NCI-H526 (cell line): ENCODE results near the gene NDUFS2.
"Not testable (repeated sequence)": the region's sequence is repeated elsewhere in the genome, so short reads cannot be mapped to it uniquely, and the experiment has no call there.

Source experiments
- DNase-seq, 2 experiments: peaks; one replicate each; lab custom pipeline; 2025; lab: John Stamatoyannopoulos, UW

Gene NDUFS2

DNA sequence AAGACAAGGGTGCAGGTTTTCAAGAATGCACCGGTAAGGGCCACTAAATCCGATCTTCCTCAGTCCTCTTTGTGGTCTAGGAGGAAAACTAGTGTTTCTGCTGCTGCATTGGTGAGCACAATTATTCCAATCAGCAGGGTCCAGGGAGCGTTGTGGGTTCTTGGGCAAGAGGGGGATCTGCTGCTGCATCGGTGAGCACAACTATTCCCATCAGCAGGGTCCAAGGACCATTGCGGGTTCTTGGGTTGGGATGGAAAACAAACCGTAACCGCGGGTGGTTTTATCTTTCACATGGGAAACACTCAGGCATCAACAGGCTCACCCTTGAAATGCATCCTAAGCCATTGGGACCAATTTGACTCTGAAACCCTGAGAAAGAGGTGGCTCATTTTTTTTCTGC, 49.4 kb downstream of the NDUFS2 start:
- no peak for DNase-seq

DNA sequence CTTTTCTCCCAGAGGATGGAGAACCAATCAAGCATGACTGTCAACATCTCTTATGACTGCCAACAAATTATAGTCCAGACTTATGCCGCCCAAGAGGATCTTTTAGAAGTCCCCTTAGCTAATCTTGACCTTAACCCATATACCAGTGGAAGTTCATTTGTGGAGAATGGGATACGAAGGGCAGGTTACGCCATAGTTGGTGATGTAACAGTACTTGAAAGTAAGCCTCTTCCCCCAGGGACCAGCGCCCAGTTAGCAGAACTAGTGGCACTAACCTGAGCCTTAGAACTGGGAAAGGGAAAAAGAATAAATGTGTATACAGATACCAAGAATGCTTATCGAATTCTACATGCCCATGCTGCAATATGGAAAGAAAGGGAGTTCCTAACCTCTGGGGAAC, 53.1 kb downstream of the NDUFS2 start:
- not testable (repeated sequence) for DNase-seq

- DNase-seq: not testable (repeated sequence)
Observed at GRCh38 chr1:161255955-161256520, 53.9 kb downstream of the NDUFS2 start.

DNA sequence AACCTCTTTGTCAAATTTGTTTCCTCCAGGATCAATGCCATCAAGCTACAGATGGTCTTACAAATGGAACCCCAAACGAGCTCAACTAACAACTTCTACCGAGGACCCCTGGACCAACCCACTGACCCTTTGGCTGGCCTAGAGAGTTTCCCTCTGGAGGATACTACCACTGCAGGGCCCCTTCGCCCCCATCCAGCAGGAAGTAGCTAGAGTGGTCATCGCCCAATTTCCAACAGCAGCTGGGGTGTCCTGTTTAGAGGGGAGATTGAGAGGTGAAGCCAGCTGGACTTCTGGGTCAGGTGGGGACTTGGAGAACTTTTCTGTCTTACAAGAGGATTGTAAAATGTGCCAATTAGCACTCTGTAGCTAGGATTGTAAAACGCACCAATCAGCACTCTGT, 54.9 kb downstream of the NDUFS2 start:
- DNase-seq: not testable (repeated sequence)

DNA sequence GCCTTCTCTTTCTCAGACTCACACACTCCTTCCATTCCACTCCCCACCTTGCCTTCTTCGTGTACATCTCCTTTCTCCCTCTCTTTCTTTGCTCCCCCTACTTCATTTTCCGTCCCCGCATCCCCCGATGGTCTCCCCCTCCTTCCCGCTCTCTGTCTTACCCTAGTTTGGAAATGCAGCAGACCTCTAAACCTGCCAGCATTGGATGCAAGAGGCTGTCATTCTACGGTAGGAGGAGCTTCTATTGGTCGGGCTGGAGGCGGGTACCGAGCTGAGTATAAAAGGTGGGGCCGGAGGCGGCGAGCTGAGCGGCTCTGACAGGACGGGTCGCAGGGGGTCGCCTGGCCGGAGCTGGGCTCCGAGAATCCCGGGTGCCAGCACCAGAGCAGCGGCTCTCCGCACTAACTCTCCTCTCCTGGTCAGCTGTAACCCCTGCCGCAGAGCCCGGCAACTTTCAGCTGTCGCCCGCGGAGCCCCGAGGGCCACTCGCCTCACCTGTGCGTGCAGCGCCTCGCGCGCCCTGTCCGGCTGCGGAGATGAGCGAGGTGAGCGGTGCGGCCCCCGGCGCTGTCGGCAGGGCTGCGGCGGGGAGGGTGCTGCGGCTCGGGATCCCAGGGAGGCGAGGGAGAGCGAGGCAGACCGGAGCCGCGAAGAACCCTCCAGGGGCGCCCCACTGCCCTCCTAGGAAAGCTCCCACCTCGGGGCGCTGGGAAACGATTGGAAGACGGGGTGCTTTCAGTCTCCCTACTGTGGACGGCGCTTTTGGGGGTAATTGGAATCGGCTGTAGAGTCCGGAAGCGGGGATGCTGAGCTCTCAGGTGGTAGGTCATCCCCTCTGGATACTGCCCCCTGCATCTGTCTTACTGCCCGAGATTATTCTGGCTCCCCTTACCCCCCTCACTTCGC, 56.5 kb downstream of the NDUFS2 start, which contains the start of gene PCP4L1:
Gene PCP4L1 (plus strand): TSS at position 307 of the 906 bp plus-strand sequence. CDS start 230 bp downstream, at position 537.
- peak; percentile 81 to 96 for DNase-seq

DNA sequence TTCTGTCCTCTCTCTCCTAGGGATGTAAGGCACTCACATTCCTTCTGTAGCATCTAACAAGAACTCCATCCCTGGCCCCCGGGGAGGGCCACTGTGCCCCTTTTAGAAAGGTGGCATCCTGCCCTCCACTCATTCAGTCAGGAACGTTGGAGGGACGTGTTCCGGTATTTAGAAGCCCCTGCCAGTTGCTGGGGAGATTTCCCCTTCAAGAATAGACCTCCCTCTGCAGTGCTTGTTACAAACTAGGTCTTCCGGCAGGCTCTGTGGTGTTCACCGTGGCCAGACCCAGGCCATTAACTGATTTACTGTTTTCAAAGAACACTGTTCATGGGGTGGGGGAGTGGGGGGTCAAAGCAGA, 57.2 kb downstream of the NDUFS2 start:
- no peak for DNase-seq

- DNase-seq: no peak
Observed at GRCh38 chr1:161259765-161260164, 57.6 kb downstream of the NDUFS2 start.

DNA sequence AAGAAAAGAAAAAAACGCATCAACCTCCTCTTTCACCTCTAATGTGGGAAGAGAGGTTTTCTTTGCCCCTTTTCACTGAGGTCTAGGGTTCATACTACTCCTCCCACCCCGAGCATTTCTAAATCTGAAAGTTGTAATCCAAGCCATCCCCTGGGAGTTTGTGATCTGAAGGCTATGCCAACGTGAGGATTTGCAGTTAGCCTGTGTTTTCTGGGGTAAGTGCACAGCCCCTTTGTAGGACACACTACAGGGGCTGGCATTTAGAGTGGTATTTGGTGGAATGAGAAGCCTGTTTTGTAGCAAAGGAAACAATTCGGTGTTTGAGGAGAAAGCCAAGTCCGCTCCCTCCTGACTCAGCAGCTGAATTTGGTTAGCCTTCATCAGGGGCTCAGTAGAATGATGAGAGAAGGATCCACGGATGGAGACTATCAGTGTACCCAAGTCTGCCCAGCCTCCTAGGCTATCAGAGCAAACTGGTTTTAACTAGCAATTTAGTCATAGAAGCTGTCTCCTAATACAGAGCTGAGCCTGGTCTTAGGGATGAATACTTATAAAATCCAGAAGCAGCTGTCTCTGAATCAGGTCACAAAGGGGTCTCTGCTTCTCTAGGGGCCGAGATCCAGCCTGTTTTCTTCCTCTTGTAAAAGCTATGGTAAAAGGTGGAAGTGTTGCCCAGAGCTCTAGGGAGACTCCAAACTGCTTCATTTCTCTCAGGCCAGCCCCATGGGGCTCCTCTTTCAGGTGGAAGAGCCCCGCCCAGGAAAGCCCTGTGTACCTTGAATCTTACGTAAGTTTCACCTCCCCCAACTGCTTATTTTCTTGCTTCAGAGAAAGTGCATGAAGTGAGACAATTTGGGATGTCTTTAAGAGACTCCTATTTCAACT, 58.5 kb downstream of the NDUFS2 start:
- DNase-seq: peak in 1 of 2 experiments; percentile 48

GRCh38 chr1:161261261-161262235, 59.4 kb downstream of the NDUFS2 start:
- DNase-seq: peak in 1 of 2 experiments; percentile 28
